Neutrophil (primary cell): ENCODE measurements around the gene EIF1B.

Source experiments
- H3K27ac ChIP-seq: fragments of 200-600 bp; sonication (generic); 2 replicates; pipeline ENCODE4 v1.5.1; 2016; ENCODE audit warnings: mild to moderate bottlenecking, moderate library complexity
- H3K27me3 ChIP-seq: fragments of 200-600 bp; sonication (generic); 2 replicates; pipeline ENCODE4 v1.6.0; 2016; ENCODE audit warnings: mild to moderate bottlenecking
- H3K36me3 ChIP-seq: fragments of 200-600 bp; sonication (generic); 2 replicates; pipeline ENCODE4 v1.5.1; 2017
- H3K4me1 ChIP-seq, 2 experiments: fragments of 200-600 bp in 1 of 2; sonication (generic) in 1 of 2; 1 replicate in 1 of 2; 2 replicates in 1 of 2; pipeline versions ENCODE4 v1.5.1 to v1.6.1; 2013 to 2016; ENCODE audit warnings: low read depth in 1 of 2, low read length in 1 of 2, mild to moderate bottlenecking in 1 of 2, moderate library complexity in 1 of 2; ENCODE audit not compliant: control insufficient read depth in 1 of 2, insufficient read depth in 1 of 2
- H3K4me3 ChIP-seq, 2 experiments: fragments of 200-600 bp in 1 of 2; sonication (generic) in 1 of 2; 1 replicate in 1 of 2; 2 replicates in 1 of 2; pipeline ENCODE4 v1.5.1; 2013 to 2016; ENCODE audit warnings: low read depth in 1 of 2, low read length in 1 of 2, mild to moderate bottlenecking in 1 of 2, moderate library complexity in 1 of 2
- H3K9me3 ChIP-seq: fragments of 200-600 bp; sonication (generic); 2 replicates; pipeline ENCODE4 v1.5.1; 2016
- CTCF ChIP-seq: fragments of 200-600 bp; sonication (generic); IDR thresholded peaks from 2 replicates; pipeline ENCODE4 v1.5.1; 2016; ENCODE audit warnings: antibody characterized with exemption

EIF1B gene

GRCh38 chr3:40291471-40291870 is 18.0 kb upstream of the EIF1B start:
- no peaks in the 10 kb centered on the region for H3K9me3 ChIP-seq
- H3K27me3 ChIP-seq: no peaks in the 10 kb centered on the region
- no peak overlapping the region for H3K4me3 ChIP-seq
- TF ChIP-seq CTCF: no peak
- H3K4me1 ChIP-seq: no peaks in the 10 kb centered on the region
- H3K36me3 ChIP-seq: peaks cover 3% of the 10 kb centered on the region
- H3K27ac ChIP-seq: no peak overlapping the region

- H3K36me3 ChIP-seq: peaks cover 3% of the 10 kb centered on the region
- no peak for TF ChIP-seq CTCF
- no peaks in the 10 kb centered on the region for H3K4me1 ChIP-seq
- H3K4me3 ChIP-seq: no peak overlapping the region
- H3K9me3 ChIP-seq: no peaks in the 10 kb centered on the region
- H3K27me3 ChIP-seq: no peaks in the 10 kb centered on the region
- H3K27ac ChIP-seq: no peak overlapping the region
Measured at GRCh38 chr3:40292637-40293349, 16.7 kb upstream of the EIF1B start.

GRCh38 chr3:40294434-40294833 is 15.1 kb upstream of the EIF1B start:
- Histone ChIP-seq H3K27me3 (no peaks in the 10 kb centered on the region), H3K4me1 (peaks cover 10 to 16% of the 10 kb centered on the region in 2 experiments), H3K27ac (no peak overlapping the region), H3K36me3 (peaks cover 3% of the 10 kb centered on the region), H3K9me3 (no peaks in the 10 kb centered on the region), H3K4me3 (no peak overlapping the region)
- TF ChIP-seq CTCF: no peak

- Histone ChIP-seq H3K36me3 (peaks cover 3% of the 10 kb centered on the region), H3K4me1 (peaks cover 29 to 38% of the 10 kb centered on the region in 2 experiments), H3K9me3 (no peaks in the 10 kb centered on the region), H3K4me3 (no peak overlapping the region), H3K27me3 (no peaks in the 10 kb centered on the region), H3K27ac (peak overlapping the region; percentile 80)
- no peak for TF ChIP-seq CTCF
Measured at GRCh38 chr3:40298075-40298474, 11.4 kb upstream of the EIF1B start.

- TF ChIP-seq CTCF: no peak
- Histone ChIP-seq H3K4me1 (peaks cover 29 to 38% of the 10 kb centered on the region in 2 experiments), H3K27me3 (no peaks in the 10 kb centered on the region), H3K27ac (peak overlapping the region; percentile 80), H3K9me3 (no peaks in the 10 kb centered on the region), H3K4me3 (peak overlapping the region; percentile 1 to 49), H3K36me3 (peaks cover 3% of the 10 kb centered on the region)
Measured at GRCh38 chr3:40299130-40299720, 10.3 kb upstream of the EIF1B start.
